Measurements from ENCODE around the gene AUNIP.

The AUNIP gene

GRCh38 chr1:25821630-25822091 is 37.6 kb downstream of the AUNIP start:
- DNase-seq = no peak

- DNase-seq = no peak
Observed at GRCh38 chr1:25821112-25821476, 38.2 kb downstream of the AUNIP start.

GRCh38 chr1:25820247-25821111 is 38.8 kb downstream of the AUNIP start:
- peak; percentile 45 for DNase-seq

GRCh38 chr1:25819491-25820246 is 39.6 kb downstream of the AUNIP start, which contains the start of gene MTFR1L:
Gene MTFR1L (plus strand): TSS chr1:25819954. CDS start chr1:25823105, 3,151 bp downstream.
- DNase-seq = peak; percentile 69

- no peak for DNase-seq
Observed at GRCh38 chr1:25818569-25818968, 40.7 kb downstream of the AUNIP start.

GRCh38 chr1:25817840-25818501 is 41.3 kb downstream of the AUNIP start:
- DNase-seq = no peak

- DNase-seq = no peak
Observed at GRCh38 chr1:25816112-25816718, 43.0 kb downstream of the AUNIP start.

- DNase-seq = no peak
Observed at GRCh38 chr1:25815208-25816111, 43.8 kb downstream of the AUNIP start.

- DNase-seq = no peak
Observed at GRCh38 chr1:25814549-25815087, 44.6 kb downstream of the AUNIP start.

GRCh38 chr1:25813734-25814471 is 45.4 kb downstream of the AUNIP start:
- no peak for DNase-seq

GRCh38 chr1:25813071-25813733 is 46.1 kb downstream of the AUNIP start:
- DNase-seq = no peak

- DNase-seq = no peak
Observed at GRCh38 chr1:25811384-25812082, 47.7 kb downstream of the AUNIP start.

- DNase-seq = peak; percentile 68
Observed at GRCh38 chr1:25810341-25811299, 48.6 kb downstream of the AUNIP start.

- no peak for DNase-seq
Observed at GRCh38 chr1:25809929-25810328, 49.3 kb downstream of the AUNIP start.

GRCh38 chr1:25809283-25809926 is 49.9 kb downstream of the AUNIP start:
- no peak for DNase-seq

- DNase-seq = no peak
Observed at GRCh38 chr1:25808481-25809244, 50.6 kb downstream of the AUNIP start.

Measured in NCI-H2107 (cell line).